ENCODE measurements around the gene EFCAB11. TPM values are rescaled to one million over a fixed set of nuclear protein-coding genes. Genes with fewer than 3 reads are reported as not detected.

Gene EFCAB11
- total RNA-seq, 1 experiment from 2014 or later: 18.1 TPM

DNA sequence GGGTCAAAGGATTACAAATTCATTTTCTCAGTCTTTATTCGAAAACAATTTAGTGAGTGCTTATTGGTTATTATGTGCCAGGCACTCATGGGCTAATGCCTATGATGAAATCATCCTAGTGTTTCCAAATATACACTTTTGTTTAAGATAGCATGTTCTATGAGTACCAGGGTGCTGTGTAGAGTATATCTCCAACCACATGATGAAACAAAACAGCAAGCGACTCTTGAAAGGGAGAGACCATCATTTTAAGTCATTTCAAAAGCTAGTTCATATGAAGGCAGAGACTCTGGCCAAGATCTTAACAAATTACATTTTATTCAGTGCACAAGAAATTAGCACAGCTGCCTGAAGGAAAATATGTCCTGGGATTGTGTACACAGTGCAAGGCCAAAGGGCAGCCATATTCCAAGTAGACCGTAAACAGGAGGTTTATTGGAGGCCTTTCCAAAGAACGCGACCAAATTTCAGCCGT is 204.2 kb downstream of the EFCAB11 start (continued):
- TF ChIP-seq EZH2phosphoT487 (IDR thresholded peaks at IDR 0.05; ENCODE audit: borderline replicate concordance): no peak

DNA sequence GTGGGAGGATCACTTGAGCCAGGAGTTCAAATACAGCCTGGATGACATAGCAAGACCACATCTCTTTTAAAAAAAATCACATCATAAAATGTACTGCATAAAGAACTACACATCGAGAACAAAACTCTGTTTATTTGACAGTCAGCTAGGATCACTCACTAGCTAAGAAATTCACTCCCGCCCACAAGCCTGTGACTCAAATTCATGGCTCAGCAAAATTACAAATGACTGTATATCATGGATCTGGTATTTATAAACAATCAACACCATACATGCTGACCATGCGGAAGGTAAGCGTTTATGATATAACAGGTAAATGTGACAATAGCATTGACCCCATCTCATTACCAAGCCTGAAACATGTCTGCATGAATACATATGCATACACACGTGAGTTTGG is 206.5 kb downstream of the EFCAB11 start:
- H3K9me2 ChIP-seq (ENCODE audit: insufficient read depth): no peaks in the 10 kb centered on the region
- H3K79me2 ChIP-seq (ENCODE audit: insufficient read depth, low read length): no peaks in the 10 kb centered on the region
- RAD21 ChIA-PET (ENCODE audit: low non-redundant PET in 1 of 2, low total read pairs in 2 of 2, uncharacterized antibody in 2 of 2, unreplicated experiment in 2 of 2): no interaction called here
- intact Hi-C loops (cut with micrococcal nuclease): no loop called here
- H3K27me3 ChIP-seq (ENCODE audit: insufficient read depth, low read length): no peaks in the 10 kb centered on the region
- H2AFZ ChIP-seq (ENCODE audit: low read depth, low read length, poor library complexity, severe bottlenecking): no peak overlapping the region
- no peak overlapping the region for H3K27ac ChIP-seq (ENCODE audit: low read depth, low read length)
- H3K36me3 ChIP-seq (ENCODE audit: control insufficient read depth in 1 of 2, insufficient read depth in 2 of 2, low read length in 2 of 2): no peaks in the 10 kb centered on the region
- no peak overlapping the region for H3K9ac ChIP-seq (ENCODE audit: low read length)
- CTCF ChIA-PET: no interaction called here
- no peaks in the 10 kb centered on the region for H3K9me3 ChIP-seq (ENCODE audit: control insufficient read depth in 1 of 2, insufficient read depth in 1 of 2, low read depth in 1 of 2, low read length in 2 of 2)
- TF ChIP-seq SIN3A (IDR thresholded peaks at IDR 0.05; ENCODE audit: low read depth) (no peak), ELF1 (IDR thresholded peaks at IDR 0.05; ENCODE audit: borderline replicate concordance, low read depth) (no peak), FOSL1 (IDR thresholded peaks at IDR 0.05; ENCODE audit: low read depth) (no peak), EZH2phosphoT487 (IDR thresholded peaks at IDR 0.05; ENCODE audit: borderline replicate concordance) (no peak), CEBPB (IDR thresholded peaks at IDR 0.05; ENCODE audit: low read depth) (no peak), ZNF274 (IDR thresholded peaks at IDR 0.05; ENCODE audit: low read depth, low read length) (no peak), TCF7L2 (IDR thresholded peaks at IDR 0.05; ENCODE audit: borderline replicate concordance, extremely low read depth, insufficient read depth, insufficient read length) (no peak), YY1 (IDR thresholded peaks at IDR 0.05; ENCODE audit: extremely low read depth, insufficient replicate concordance, low read depth, low read length) (no peak), POLR2A (IDR thresholded peaks at IDR 0.05; ENCODE audit: borderline replicate concordance, extremely low read depth, insufficient read depth, insufficient read length) (no peak), ZFX (IDR thresholded peaks at IDR 0.05) (no peak), EGR1 (IDR thresholded peaks at IDR 0.05; ENCODE audit: low read depth) (no peak), RAD21 (IDR thresholded peaks at IDR 0.05; ENCODE audit: low read depth) (no peak)
- TF ChIP-seq, protein P1, sequence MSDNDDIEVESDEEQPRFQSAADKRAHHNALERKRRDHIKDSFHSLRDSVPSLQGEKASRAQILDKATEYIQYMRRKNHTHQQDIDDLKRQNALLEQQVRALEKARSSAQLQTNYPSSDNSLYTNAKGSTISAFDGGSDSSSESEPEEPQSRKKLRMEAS (IDR thresholded peaks at IDR 0.05): no peak
- TF ChIP-seq, protein P2, sequence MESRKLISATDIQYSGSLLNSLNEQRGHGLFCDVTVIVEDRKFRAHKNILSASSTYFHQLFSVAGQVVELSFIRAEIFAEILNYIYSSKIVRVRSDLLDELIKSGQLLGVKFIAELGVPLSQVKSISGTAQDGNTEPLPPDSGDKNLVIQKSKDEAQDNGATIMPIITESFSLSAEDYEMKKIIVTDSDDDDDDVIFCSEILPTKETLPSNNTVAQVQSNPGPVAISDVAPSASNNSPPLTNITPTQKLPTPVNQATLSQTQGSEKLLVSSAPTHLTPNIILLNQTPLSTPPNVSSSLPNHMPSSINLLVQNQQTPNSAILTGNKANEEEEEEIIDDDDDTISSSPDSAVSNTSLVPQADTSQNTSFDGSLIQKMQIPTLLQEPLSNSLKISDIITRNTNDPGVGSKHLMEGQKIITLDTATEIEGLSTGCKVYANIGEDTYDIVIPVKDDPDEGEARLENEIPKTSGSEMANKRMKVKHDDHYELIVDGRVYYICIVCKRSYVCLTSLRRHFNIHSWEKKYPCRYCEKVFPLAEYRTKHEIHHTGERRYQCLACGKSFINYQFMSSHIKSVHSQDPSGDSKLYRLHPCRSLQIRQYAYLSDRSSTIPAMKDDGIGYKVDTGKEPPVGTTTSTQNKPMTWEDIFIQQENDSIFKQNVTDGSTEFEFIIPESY (IDR thresholded peaks at IDR 0.05; ENCODE audit: extremely low read depth, insufficient replicate concordance, low read length): no peak
- TF ChIP-seq, protein P3, sequence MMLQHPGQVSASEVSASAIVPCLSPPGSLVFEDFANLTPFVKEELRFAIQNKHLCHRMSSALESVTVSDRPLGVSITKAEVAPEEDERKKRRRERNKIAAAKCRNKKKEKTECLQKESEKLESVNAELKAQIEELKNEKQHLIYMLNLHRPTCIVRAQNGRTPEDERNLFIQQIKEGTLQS (IDR thresholded peaks at IDR 0.05): no peak
- H3K4me3 ChIP-seq (replicated peaks in 1 of 2; ENCODE audit: low read depth in 1 of 2, low read length in 2 of 2): no peak overlapping the region
- no peaks in the 10 kb centered on the region for H4K20me1 ChIP-seq (ENCODE audit: insufficient read depth)
- POLR2A ChIA-PET: no interaction called here
- DNase-seq (ENCODE audit: low read depth, low spot score) (no peak), ATAC-seq (no peak)
- H3K4me1 ChIP-seq (ENCODE audit: control insufficient read depth in 1 of 2, insufficient read depth in 2 of 2, low read length in 2 of 2): no peaks in the 10 kb centered on the region
- H3K4me2 ChIP-seq (ENCODE audit: low read length): no peak overlapping the region
- BruUV-seq (replicated peaks): no TSS peak
